Colonic mucosa (tissue), 4 donors: ENCODE results near the gene EGFLAM. TPM values are rescaled to one million over a fixed set of nuclear protein-coding genes. Genes with fewer than 3 reads are reported as not detected.

Experiments used
- DNase-seq: peaks from one replicate; pipeline ENCODE4 v3.0.0-alpha.2; 2020
- H3K27ac ChIP-seq: fragments of 200-600 bp; one replicate; pipeline ENCODE4 v1.8.0; 2021
- H3K27me3 ChIP-seq: fragments of 200-600 bp; one replicate; pipeline ENCODE4 v1.8.0; 2021
- H3K36me3 ChIP-seq: fragments of 200-600 bp; one replicate; pipeline ENCODE4 v1.8.0; 2021
- H3K4me1 ChIP-seq: fragments of 200-600 bp; one replicate; pipeline ENCODE4 v1.8.0; 2021; ENCODE audit warnings: mild to moderate bottlenecking
- H3K4me3 ChIP-seq: fragments of 200-600 bp; one replicate; pipeline ENCODE4 v1.8.0; 2021
- H3K9ac ChIP-seq, 2 donors: one replicate each; pipeline ENCODE4 v1.7.0; 2013; ENCODE audit warnings: control low read depth in 2 of 2, low read depth in 2 of 2, low read length in 2 of 2
- H3K9me3 ChIP-seq: fragments of 200-600 bp; one replicate; pipeline ENCODE4 v1.8.0; 2021
- CTCF ChIP-seq: fragments of 200-600 bp; IDR thresholded peaks from one replicate; pipeline ENCODE4 v1.8.0; 2022; ENCODE audit warnings: antibody characterized with exemption, mild to moderate bottlenecking
- intact Hi-C: fragments of 100-400 bp; cut with DNase I; formaldehyde crosslinking; loops from one replicate; pipeline ENCODE4 v1.14.1; 2022
- total RNA-seq, 2 donors: library from RNA; stranded (reverse); fragmentation: NEBNext Ultra II Directional in 1 of 2; extraction: Animal tissue kit (Norgen Biotek cat#: 25700) in 1 of 2; gene quantifications; one replicate each; pipeline ENCODE4 v1.2.1, GENCODE V29; 2021
- donor health status: healthy.
- donor health status: DM: no; HTN: no; CAD: no.
- donor health status: DM: no; HTN: no; CAD: no.

The EGFLAM gene
- total RNA-seq, 2 donors from 2014 or later, result 0.40 to 2.0 TPM

GRCh38 chr5:38299585-38299984 lies 41.2 kb downstream of the EGFLAM start:
- Histone ChIP-seq H3K9ac (no peak overlapping the region), H3K4me3 (no peak overlapping the region), H3K36me3 (no peaks in the 10 kb centered on the region), H3K4me1 (no peaks in the 10 kb centered on the region), H3K9me3 (no peaks in the 10 kb centered on the region), H3K27ac (no peak overlapping the region), H3K27me3 (no peaks in the 10 kb centered on the region)
- no peak for DNase-seq
- no peak for TF ChIP-seq CTCF
- intact Hi-C loops, result no loop called here

- intact Hi-C loops, result no loop called here
- no peaks in the 10 kb centered on the region for H3K27me3 ChIP-seq
- TF ChIP-seq CTCF, result no peak
- H3K9ac ChIP-seq, result no peak overlapping the region
- DNase-seq, result no peak
- no peaks in the 10 kb centered on the region for H3K9me3 ChIP-seq
- H3K4me3 ChIP-seq, result no peak overlapping the region
- no peaks in the 10 kb centered on the region for H3K36me3 ChIP-seq
- no peaks in the 10 kb centered on the region for H3K4me1 ChIP-seq
- H3K27ac ChIP-seq, result no peak overlapping the region
Observed at GRCh38 chr5:38305148-38305547, 46.8 kb downstream of the EGFLAM start.

GRCh38 chr5:38307845-38308244 lies 49.5 kb downstream of the EGFLAM start:
- H3K27me3 ChIP-seq, result no peaks in the 10 kb centered on the region
- DNase-seq, result no peak
- TF ChIP-seq CTCF, result no peak
- no peak overlapping the region for H3K4me3 ChIP-seq
- H3K9ac ChIP-seq, result no peak overlapping the region
- H3K27ac ChIP-seq, result no peak overlapping the region
- intact Hi-C loops, result no loop called here
- no peaks in the 10 kb centered on the region for H3K36me3 ChIP-seq
- H3K9me3 ChIP-seq, result no peaks in the 10 kb centered on the region
- H3K4me1 ChIP-seq, result no peaks in the 10 kb centered on the region

- H3K36me3 ChIP-seq, result no peaks in the 10 kb centered on the region
- no peaks in the 10 kb centered on the region for H3K4me1 ChIP-seq
- intact Hi-C loops, result no loop called here
- no peak overlapping the region for H3K9ac ChIP-seq
- no peaks in the 10 kb centered on the region for H3K9me3 ChIP-seq
- no peaks in the 10 kb centered on the region for H3K27me3 ChIP-seq
- H3K4me3 ChIP-seq, result no peak overlapping the region
- no peak for DNase-seq
- H3K27ac ChIP-seq, result no peak overlapping the region
- no peak for TF ChIP-seq CTCF
Observed at GRCh38 chr5:38316544-38317224, 58.3 kb downstream of the EGFLAM start.

- no peak for TF ChIP-seq CTCF
- Histone ChIP-seq H3K27ac (no peak overlapping the region), H3K4me3 (no peak overlapping the region), H3K9ac (no peak overlapping the region), H3K36me3 (no peaks in the 10 kb centered on the region), H3K27me3 (no peaks in the 10 kb centered on the region), H3K9me3 (no peaks in the 10 kb centered on the region), H3K4me1 (no peaks in the 10 kb centered on the region)
- intact Hi-C loops, result no loop called here
- no peak for DNase-seq
Observed at GRCh38 chr5:38317868-38318267, 59.5 kb downstream of the EGFLAM start.
